ENCODE data around the gene NME2. TPM values are rescaled to one million over a fixed set of nuclear protein-coding genes. Genes with fewer than 3 reads are reported as not detected.

Gene NME2
- total and polyA plus RNA-seq, 2 of the 8 experiments (the other 6 are each of a cell fraction or from before 2014, with no cell fraction given) = 827 to 929 TPM

DNA sequence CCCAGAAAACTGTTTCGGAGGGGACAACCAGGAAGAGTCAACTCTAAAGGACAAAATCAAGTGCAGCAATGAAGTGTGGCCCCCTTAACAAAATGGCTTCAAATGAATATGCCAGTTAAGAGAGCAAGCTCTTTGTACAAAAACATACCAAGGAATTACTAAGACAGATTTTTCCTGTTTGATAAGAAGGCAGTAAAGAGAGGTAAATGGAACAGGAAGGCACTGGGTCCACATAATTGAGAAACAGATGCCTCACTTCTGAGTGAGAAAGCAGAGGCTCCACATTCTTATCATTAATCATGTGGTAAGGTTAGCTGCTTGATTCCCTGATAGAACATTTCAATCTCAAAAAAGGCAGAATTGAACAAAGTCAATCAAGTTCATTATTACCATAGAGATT, 48.7 kb downstream of the NME2 start:
- DNase-seq (ENCODE audit: low read depth in 1 of 2, low spot score in 2 of 2) = no peak
- CTCF ChIA-PET (ENCODE audit: partially characterized antibody) = no interaction called here
- TF ChIP-seq SIN3A (conservative IDR thresholded peaks at IDR 0.05 in 1 of 2, IDR thresholded peaks at IDR 0.05 in 1 of 2; ENCODE audit: low read depth in 1 of 2, low read length in 2 of 2) (no peak), BRCA1 (IDR thresholded peaks at IDR 0.05; ENCODE audit: low read depth, low read length) (no peak), CBX8 (IDR thresholded peaks at IDR 0.05; ENCODE audit: borderline replicate concordance, low read depth, low read length) (no peak), POLR2AphosphoS5 (IDR thresholded peaks at IDR 0.05; ENCODE audit: low read depth, low read length) (no peak), SUZ12 (IDR thresholded peaks at IDR 0.05; ENCODE audit: low read length) (no peak), USF2 (IDR thresholded peaks at IDR 0.05; ENCODE audit: low read length) (no peak), EZH2 (IDR thresholded peaks at IDR 0.05; ENCODE audit: low read depth, low read length, severe bottlenecking) (no peak), NRF1 (IDR thresholded peaks at IDR 0.05; ENCODE audit: low read depth, low read length) (no peak), FOSL1 (IDR thresholded peaks at IDR 0.05; ENCODE audit: insufficient read depth, low read depth, low read length) (no peak)
- TF ChIP-seq, protein P1, sequence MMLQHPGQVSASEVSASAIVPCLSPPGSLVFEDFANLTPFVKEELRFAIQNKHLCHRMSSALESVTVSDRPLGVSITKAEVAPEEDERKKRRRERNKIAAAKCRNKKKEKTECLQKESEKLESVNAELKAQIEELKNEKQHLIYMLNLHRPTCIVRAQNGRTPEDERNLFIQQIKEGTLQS (IDR thresholded peaks at IDR 0.05; ENCODE audit: insufficient read depth, low read depth, low read length) = no peak

More for the DNA sequence above, 48.7 kb downstream of the NME2 start:
- FAIRE-seq = no peak
- Histone ChIP-seq H3K14ac (ENCODE audit: insufficient read length) (no peak overlapping the region), H3K23me2 (ENCODE audit: low read depth, low read length) (no peaks in the 10 kb centered on the region), H3K79me2 (ENCODE audit: control insufficient read depth in 1 of 2, insufficient read depth in 2 of 2, low read length in 2 of 2) (no peaks in the 10 kb centered on the region), H4K91ac (replicated peaks; ENCODE audit: insufficient read length, low read length) (no peak overlapping the region), H2BK12ac (ENCODE audit: low read depth, low read length) (no peak overlapping the region), H2AFZ (ENCODE audit: low read length) (no peak overlapping the region), H2BK120ac (replicated peaks; ENCODE audit: low read depth, low read length) (no peak overlapping the region), H3K9me3 (ENCODE audit: insufficient read depth in 2 of 2, low read depth in 1 of 2, low read length in 1 of 2) (no peaks in the 10 kb centered on the region), H3K4ac (replicated peaks; ENCODE audit: insufficient read length, low read depth, low read length) (no peak overlapping the region), H4K20me1 (replicated peaks in 1 of 2; ENCODE audit: control insufficient read depth in 1 of 2, insufficient read depth in 2 of 2, low read length in 2 of 2) (no peaks in the 10 kb centered on the region), H3K18ac (ENCODE audit: extremely low read depth, low read length) (no peak overlapping the region), H2BK20ac (ENCODE audit: low read length) (no peak overlapping the region), H3K79me1 (ENCODE audit: low read depth, low read length) (no peaks in the 10 kb centered on the region), H3K4me3 (ENCODE audit: extremely low read depth in 1 of 4, insufficient read depth in 2 of 4, low read depth in 3 of 4, low read length in 4 of 4) (no peak overlapping the region), H4K5ac (ENCODE audit: insufficient read length, low read depth, low read length) (no peak overlapping the region), H2AK5ac (ENCODE audit: low read depth, low read length) (no peak overlapping the region), H3K4me2 (ENCODE audit: insufficient read depth in 1 of 2, low read depth in 2 of 2, low read length in 2 of 2) (no peak overlapping the region), H3K27ac (ENCODE audit: low read depth, low read length) (no peak overlapping the region), H3K27me3 (replicated peaks in 1 of 4; ENCODE audit: control insufficient read depth in 3 of 4, extremely low read depth in 1 of 4, insufficient read depth in 3 of 4, low read length in 3 of 4) (no peaks in the 10 kb centered on the region), H2BK5ac (ENCODE audit: low read depth, low read length) (no peak overlapping the region), H3K4me1 (replicated peaks in 1 of 4; ENCODE audit: control insufficient read depth in 3 of 4, insufficient read depth in 4 of 4, low read length in 3 of 4) (no peaks in the 10 kb centered on the region), H3K36me3 (ENCODE audit: control insufficient read depth in 2 of 4, insufficient read depth in 4 of 4, low read length in 3 of 4) (peaks cover 2 to 83% (median 43%) of the 10 kb centered on the region in 4 experiments; a peak in 7 of 8 replicates), H2BK15ac (ENCODE audit: low read length) (no peak overlapping the region), H3K56ac (replicated peaks; ENCODE audit: insufficient read length, low read depth, low read length) (no peak overlapping the region), H3K9ac (replicated peaks in 1 of 4; ENCODE audit: extremely low read depth in 1 of 4, low read depth in 3 of 4, low read length in 3 of 4) (no peak overlapping the region), H3K23ac (ENCODE audit: insufficient read length) (no peak overlapping the region), H4K8ac (ENCODE audit: extremely low read depth, insufficient read depth, low read length) (no peak overlapping the region)
- POLR2A ChIA-PET (ENCODE audit: partially characterized antibody) = no interaction called here
- WGBS, 2 experiments (ENCODE audit: extremely low coverage in 1 of 2, insufficient coverage in 1 of 2, insufficient read length in 1 of 2, insufficient replicate concordance in 2 of 2, low coverage in 1 of 2, low lambda C conversion rate in 2 of 2, missing lambda C conversion rate in 1 of 2) = 90% methylated on average over 1 of the region's 1 CpG; no CpG with 5 or more reads in 1 of the 2 experiments

Measured in H1 (cell line).